Measurements from ENCODE around the gene DSE.

DSE gene

DNA sequence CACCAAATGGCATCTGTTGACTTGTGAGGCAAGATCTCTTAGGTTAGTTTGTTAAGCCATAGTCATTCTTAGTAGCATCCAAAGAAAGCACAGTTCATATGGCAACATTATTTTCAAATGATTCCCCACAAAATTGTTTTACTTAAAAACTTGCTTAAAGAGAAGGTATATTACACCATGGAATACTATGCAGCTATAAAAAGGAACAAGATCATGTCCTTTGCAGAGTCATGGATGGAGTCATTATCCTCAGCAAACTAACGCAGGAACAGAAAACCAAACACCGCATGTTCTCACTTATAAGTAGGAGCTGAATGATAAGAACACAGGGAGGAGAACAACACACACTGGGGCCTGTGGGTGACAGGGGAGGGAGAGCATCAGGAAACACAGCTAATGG is 10.9 kb upstream of the DSE start:
- DNase-seq (ENCODE audit: low read depth, low spot score): no peak

DNA sequence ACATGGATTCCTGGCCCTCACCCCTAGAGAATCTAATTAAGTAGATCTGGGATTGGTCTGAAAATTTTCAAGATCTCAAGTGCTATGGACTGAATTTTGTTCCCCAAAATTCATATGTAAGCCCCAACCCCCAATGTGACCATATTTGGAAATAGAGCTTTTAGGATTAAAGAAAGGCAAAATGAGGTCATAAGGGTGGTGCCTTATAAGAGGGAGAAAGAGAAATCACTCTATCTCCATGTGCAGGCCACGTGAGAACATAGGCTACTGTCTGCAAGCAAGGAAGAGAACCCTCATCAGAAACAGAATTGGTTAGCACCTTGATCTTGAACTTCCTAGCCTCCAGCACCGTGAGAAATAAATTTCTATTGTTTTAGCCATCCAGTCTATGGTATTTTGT is 8.5 kb upstream of the DSE start:
- no peak for DNase-seq (ENCODE audit: low read depth, low spot score)

DNA sequence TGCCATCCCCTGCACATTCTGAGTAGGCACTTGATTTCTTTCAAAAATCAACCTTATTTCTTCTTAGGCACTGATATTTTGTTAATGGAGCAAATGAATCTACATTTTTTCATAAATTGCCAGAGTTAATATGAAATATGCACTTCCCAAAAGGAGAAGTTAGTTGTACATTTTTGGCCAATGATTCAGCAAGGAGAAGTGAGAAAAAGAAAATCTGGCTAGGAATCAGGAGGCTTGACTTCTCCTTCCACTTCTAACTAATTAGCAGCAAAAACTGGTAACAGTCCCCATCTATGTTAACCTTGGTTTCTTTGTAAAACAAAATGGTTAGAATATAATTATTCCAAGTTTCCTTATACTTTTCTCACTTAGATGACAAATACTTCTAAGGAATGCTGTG is 7.0 kb upstream of the DSE start:
- DNase-seq (ENCODE audit: low read depth, low spot score): no peak

DNA sequence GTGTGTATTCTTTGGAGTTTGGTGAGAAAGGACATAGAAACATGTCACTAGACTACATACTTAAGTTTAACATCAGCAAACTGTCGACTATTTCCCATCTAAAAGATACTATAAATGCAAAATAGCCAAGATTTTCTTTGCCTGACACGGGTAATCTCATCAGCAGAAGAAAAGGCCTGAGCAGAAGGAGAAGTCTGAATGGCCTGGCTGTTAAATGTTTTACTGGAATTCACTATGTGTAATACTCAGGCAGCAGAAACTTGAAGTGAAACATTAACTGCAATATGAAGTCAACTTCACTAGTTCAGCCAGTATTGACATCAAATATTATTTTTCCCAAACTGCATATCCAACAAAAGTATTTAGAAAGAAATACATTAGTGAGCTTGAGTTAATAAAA is 6.4 kb upstream of the DSE start:
- DNase-seq (ENCODE audit: low read depth, low spot score): no peak

DNA sequence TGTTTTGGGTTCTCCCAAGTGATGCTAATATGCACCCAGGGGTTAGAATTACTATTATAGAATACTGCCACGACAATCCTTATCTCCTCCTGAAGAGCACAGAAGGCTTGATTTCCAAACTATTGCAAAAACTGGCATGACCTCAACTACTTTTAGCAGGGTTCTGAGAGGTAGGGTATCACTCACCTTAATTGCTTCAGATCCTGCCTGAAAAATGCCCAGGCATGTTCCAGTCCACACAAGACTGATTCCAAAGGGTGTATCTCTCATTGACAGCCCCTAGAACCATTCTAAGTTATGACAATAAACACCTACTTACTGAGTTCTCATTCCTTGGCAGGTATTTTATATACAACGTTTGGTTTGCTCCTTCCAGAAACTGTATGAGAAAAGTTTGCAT is 5.0 kb upstream of the DSE start:
- no peak for DNase-seq (ENCODE audit: low read depth, low spot score)

DNA sequence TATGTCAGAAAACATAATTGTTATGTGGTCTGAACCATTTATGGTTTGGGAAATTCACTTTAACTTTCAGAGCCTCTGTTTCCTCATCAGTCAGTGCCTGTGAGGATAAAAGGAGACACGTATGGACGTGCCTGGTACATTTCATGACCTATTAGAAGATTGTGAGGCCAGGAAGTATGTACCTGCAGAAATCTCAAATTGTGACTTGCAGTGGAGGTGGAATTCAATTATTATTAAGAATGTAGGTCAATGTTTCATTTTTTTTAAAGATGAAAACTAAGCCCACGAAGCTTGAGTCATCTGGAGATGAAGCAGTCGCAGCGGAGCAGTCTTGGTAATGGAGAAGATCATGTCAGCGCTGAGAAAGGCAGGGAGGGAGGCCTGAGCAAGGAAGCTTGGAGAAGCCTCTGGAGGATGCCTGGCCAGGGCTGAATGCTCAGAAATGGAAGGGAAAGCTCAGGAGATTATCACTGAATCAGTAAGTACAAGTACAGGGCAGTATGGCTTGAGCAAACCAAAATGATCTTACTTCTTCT is 3.9 kb upstream of the DSE start:
- DNase-seq (ENCODE audit: low read depth, low spot score): no peak

DNA sequence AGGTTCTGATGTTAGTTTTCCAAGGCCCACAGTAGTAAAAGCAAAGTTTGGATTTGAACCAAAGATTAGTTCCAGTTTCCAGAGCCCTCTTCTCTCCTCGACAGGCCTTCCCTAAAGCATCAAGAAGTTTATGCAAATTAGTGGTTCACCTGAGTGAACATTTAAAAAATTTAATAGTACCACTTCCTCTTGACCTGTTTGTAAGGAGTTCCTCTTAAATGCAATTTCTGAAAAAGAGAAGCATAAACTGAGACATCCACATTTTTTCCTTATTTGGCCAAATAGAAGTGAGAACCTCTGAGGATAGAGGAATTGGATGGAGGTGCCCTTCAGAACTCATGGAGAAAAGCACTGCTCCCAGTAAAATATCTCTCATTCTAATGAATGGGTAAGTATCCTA is 1.2 kb upstream of the DSE start:
- no peak for DNase-seq (ENCODE audit: low read depth, low spot score)

DNA sequence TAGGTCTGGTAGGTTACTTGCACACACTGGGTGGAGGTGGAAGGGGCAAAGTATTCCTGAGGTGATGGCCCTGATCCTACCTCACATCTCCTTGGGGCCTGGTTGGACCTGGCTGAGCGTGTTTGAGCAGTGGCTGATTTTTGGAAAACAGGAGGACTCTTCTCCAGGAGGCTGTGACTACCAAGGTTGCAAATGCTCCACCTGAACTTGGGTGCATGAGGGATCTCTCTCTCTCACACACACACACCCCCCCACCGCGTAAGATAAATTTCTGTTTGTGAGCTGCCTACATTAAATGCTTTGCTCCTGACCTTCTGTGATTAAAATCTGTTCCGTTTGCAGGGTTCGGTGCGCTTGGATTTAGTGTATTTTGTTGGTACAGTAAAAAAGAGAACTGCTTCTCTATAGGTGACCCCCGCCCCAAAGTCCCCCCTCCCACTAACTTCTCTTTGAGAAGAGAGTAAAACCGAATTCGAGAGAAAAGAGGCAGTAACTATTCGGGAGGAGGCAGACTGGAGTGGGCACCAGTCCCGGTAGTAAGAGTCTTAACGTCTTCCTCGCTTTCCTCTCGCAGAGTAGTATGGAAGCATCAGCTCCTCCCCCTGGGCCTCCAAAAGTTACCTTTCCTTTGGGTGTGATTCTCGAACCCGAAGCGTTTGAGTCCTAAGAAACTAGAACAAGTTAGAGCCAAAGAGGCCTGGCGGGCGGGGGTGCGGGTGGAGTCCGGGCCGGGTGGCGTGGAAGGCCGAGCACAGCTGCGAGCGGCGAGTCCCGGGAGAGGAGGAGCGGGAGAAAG is 585 bp upstream of the DSE start:
- no peak for DNase-seq (ENCODE audit: low read depth, low spot score)

DNA sequence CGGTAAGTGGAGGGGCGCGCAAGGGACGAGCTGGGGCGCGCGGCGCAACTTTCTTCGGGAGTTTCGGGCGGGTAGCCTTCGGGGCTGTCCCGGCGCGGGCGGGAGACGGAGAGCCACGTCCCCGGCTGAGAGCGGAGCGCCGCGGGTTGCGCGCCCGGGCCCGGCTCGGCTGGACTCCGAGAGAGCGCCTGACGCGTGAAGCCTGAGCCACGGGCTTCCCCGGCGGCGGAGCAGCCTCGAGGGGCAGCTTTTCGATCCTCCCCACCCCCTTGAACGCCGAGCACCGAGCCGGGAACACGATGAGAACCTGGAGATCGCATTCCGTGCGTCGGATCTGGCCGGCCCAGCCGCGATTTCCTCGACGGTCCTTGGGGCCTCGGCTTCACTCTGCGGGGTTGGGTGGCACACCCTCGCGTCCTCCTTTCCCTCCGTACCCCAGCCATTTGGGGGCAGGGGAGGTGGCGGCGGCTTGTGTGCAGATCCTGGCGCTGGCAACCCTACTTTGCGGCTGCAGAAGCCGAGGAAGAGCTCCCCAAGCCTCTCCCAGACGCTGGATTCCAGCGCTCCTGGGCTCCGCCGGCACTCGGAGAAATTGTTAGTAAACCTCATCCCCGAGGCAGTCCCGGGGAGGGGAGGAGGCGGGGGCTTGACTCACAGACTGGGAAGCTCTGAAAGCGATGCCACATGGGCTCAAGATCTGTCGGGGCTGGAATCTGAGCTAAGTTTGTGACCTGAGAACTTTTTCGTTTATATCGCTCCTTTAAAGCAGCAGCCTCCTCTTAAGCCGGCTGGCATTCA is 572 bp downstream of the DSE start:
- DNase-seq (ENCODE audit: low read depth, low spot score): no peak

DNA sequence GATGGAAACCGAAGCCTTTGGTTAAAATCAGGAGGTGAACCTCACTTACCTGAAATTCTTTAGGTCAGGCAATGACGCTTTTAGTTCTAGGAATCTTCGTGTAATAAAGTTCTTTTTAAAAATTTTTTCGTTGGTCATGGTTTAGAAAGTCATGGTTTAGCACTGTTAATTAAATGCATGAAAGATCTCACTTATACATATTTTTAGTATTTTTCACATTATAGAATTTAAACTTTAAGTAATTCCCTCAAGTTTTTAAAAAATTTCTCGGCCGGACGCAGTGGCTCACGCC is 1.1 kb downstream of the DSE start:
- no peak for DNase-seq (ENCODE audit: low read depth, low spot score)

DNA sequence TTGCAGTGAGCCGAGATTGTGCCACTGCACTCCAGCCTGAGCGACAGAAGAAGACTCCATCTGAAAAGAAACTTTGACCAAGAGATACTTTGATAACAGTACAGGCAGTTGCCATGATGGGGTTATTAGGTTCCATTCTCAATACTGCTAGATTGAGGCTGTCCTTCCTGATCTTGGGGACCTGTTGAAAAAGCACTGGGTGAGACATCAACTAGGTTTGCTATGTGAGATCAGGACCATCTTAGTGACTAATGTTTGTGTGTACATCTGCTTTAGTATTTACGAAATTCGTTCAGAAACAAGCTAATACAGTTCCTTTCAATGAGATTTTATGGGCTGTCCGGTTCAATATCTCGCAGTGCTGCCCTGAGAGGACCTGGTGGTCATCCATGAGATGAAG is 2.6 kb downstream of the DSE start:
- DNase-seq (ENCODE audit: low read depth, low spot score): no peak

DNA sequence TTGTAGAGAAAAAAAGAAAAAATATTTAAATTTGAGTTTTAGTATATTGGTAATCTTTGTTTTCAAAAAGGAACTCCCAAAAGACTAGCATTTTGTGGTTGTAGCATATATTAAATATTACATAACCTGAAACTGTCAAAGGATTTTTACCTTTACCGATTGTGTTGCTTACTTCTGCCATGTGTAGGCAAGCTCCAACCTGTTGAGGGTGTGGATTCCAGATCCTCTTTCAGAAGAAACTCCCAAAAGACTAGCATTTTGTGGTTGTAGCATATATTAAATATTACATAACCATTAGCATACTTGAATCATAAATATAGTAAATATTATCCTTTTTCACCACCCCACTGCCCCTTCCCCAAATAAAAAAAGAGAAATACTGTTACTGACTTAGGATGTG is 3.2 kb downstream of the DSE start:
- no peak for DNase-seq (ENCODE audit: low read depth, low spot score)

DNA sequence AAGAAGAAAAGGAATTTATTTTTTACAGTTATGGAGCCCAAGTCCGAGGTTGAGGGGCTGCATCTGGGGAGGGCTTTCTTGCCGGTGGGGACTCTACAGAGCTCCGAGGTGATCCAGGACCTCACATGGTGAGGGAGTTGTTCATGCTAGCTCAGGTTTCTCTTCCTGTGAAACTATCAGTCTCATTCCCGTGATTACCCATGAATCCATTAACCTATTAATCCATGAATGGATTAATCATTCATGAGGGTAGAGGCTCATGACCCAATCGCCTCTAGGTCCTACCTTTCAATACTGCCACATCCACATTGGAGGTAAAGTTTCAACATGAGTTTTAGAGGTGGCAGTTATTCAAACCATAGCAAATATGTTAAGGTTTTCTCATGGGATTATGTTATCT is 3.8 kb downstream of the DSE start:
- no peak for DNase-seq (ENCODE audit: low read depth, low spot score)

DNA sequence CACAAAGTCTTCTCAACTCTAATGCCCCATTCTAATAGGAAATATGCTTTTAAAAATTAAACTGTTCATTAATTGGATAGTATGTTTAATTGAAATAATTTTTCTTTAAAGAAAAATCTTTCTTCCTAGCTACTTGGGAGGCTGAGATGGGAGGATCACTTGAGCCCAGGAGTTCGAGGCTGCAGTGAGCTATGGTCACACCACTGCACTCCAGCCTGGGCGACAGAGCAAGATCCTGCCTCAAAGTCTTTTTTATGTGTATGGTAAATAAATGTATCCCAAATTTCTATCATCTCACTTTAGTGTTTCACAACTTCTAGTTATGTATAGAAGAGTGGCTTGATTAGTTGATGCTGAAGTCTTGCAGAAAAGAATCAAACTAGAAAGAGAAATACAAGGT is 4.5 kb downstream of the DSE start:
- DNase-seq (ENCODE audit: low read depth, low spot score): no peak

DNA sequence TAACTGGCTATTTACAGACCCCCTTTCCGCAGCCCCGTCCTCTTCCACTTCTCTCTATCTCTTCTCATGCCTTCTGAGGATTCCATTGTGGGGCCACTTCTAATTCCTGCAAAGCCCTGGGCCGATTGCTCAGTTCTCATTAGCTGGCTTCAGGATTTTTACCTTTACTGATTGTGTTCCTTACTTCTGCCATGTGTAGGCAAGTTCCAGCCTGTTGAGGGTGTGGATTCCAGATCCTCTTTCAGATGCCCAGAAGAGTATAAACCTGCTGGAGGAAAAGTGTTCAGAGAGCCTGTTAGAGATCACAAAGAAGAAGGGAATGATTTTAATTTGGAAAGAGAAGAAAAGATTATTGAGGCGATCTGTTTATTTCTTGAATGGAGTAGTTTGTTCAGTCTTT is 5.4 kb downstream of the DSE start:
- DNase-seq (ENCODE audit: low read depth, low spot score): no peak

DNA sequence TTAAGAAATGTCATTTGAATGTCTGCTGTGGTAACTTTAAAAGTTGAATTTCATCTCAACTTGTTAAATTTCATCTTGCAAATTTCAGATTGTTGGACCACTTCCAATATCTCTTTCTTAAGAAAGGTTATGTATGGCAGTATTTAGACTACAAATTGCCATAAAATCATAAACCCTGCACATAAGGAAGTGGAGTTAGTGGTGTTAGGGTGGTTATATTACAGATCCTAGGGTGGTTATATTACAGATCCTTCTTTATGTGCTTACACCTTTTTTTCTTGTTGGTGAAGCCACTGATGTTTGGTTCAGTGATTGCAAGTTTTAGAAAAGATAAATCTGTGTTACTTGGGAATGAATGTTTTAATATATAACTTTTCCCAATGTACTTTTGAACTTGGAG is 9.0 kb downstream of the DSE start:
- DNase-seq (ENCODE audit: low read depth, low spot score): no peak

DNA sequence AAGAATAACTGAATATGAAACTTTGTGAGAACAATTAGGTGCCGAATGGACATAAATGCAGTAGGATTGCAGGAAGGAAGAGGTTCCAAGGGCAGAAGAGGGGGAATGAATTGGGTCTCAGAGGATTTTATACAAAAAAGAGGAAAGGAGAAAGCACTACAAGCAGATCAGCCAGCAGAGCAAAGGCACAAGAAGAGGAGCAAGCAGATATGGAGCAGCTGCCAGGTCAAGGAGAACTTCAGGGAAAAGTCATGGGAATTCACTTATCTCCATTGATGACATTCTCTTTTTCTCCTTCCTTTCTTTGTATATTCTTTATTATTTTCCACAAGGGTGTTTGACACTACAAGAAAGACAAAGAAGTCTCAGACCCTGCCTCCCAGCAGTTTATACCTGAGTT is 9.6 kb downstream of the DSE start:
- no peak for DNase-seq (ENCODE audit: low read depth, low spot score)

DNA sequence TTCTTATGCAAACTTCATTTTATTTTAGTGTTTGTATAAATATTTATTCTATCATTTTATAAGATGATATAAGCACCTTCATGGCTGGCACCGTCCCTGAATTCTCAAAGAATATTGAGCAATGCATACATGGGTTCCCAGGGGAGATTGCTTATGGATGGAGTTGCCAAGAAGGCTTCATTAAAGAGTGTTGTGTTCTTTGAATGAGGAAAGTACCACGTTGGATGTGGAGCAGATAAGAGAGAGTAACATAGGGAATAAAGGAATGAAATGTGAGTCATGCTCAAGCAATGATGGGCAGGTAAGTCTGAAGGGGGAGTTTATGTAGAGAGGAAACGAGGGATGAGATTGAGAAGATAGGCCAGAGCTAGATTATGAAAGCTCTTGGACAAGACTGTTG is 10.3 kb downstream of the DSE start:
- DNase-seq (ENCODE audit: low read depth, low spot score): no peak

DNA sequence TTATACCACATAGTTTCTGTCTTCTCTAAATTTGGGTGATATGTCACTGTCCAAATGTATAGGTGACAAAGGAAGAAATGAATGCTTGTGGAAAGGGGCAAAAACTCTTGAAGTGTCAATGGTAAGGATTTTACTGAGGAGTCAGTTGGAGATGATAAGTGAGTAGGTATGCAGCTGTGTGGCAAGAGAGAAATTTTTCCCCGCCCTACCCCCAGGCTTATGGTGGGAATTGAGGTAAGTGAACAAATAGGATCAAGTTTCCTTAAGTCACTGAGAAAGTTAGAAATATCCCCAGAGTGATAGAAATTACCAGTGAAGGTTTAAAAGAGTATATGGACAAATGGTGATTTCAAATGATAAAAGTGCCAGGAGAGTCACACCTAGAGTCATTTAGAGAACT is 11.8 kb downstream of the DSE start:
- no peak for DNase-seq (ENCODE audit: low read depth, low spot score)

DNA sequence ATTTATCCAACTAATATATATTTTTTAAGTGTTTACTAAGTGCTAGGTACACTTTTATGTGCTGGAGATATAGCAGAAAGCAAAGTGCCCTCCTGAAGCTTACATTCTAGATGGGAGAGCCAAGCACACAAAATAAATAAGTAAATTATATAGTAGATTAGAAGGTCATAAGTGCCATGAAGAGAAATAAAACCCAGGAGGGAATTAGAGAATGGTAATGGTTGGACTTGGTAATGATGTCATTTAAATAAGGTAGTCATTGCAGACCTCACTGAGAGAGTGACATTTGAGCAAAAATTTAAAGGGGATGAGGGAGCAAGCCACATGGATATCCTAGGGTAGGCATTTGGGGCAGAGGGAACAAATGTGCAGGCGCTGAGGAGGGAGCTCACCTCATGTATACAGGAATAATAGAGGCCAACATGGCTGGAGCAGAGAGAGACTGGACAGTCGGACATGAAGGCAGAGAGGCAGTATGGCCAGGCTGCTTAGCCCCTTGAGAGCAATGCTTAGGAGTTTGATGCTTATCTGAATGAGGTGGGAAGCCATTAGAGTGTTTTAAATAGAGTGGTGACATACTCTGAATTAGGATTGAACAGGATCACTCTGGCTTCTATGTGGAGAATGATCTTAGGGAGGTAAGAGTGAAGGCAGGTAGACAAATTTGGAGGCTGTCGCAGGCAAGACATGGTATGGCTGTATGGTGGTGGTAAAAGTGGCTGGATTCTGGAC is 14.1 kb downstream of the DSE start:
- no peak for DNase-seq (ENCODE audit: low read depth, low spot score)

DNA sequence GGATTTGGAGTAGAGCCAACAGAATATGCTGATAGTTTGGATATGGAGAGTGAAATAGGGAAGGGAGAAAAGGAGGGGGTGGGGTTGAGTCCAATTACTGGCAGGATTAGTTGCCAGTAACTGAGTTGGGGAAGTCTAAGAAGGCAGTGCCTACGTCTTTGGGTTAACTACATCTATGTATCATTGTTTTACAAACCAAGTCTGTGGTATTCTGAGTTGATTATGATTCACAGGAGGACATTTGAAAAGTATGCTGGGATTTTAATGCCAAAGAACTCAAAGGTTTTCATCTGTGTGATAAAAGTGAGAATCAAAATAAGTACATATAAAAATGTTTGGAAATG is 14.7 kb downstream of the DSE start:
- DNase-seq (ENCODE audit: low read depth, low spot score): no peak

DNA sequence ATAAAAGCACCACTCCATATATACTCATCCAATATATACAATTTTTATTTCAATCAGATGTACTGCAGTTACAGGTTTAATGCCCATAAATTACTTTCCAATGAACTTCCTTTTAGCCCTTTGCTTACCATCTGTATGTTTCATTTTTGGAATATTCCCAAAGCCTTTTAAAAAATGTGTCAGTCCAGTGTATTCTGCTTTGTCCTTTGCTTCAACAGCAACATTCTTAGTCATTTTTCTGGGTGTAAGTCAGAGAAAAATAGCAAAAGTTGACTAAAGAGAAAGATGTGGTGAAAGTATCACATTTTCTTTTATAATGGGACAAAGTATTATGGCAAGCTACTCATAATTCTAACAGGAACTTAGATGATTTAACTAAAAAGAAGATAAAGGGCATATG is 15.2 kb downstream of the DSE start:
- DNase-seq (ENCODE audit: low read depth, low spot score): no peak

All from activated naive CD8-positive, alpha-beta T cell treated with anti-CD3 and anti-CD28 coated beads, Interleukin-2, amount 50 U/mL, for 16 hours (primary cell).